Activated CD4-positive, alpha-beta T cell treated with anti-CD3 and anti-CD28 coated beads, Interleukin-2, amount 50 U/mL, for 1 hour (primary cell): ENCODE measurements around the gene NDUFS1.
"Not testable (repeated sequence)": the region's sequence is repeated elsewhere in the genome, so short reads cannot be mapped to it uniquely, and the experiment has no call there.

Experiments used
- DNase-seq: peaks from one replicate; pipeline ENCODE4 v3.0.0-alpha.2; 2020

The NDUFS1 gene

GRCh38 chr2:206095536-206096332 is 63.5 kb downstream of the NDUFS1 start:
- no peak for DNase-seq

- DNase-seq, result no peak
Measured at GRCh38 chr2:206092297-206092696, 66.9 kb downstream of the NDUFS1 start.

GRCh38 chr2:206088248-206088647 is 71.0 kb downstream of the NDUFS1 start:
- DNase-seq, result no peak

GRCh38 chr2:206086716-206087350 is 72.4 kb downstream of the NDUFS1 start:
- DNase-seq, result no peak

- DNase-seq, result peak; percentile 72
Measured at GRCh38 chr2:206085742-206086445, 73.3 kb downstream of the NDUFS1 start, which contains the start of gene INO80D. Gene INO80D (minus strand): TSS chr2:206086174. CDS start chr2:206063016, 23,158 bp downstream.

GRCh38 chr2:206084870-206085741 is 74.1 kb downstream of the NDUFS1 start:
- peak; percentile 32 for DNase-seq

GRCh38 chr2:206084439-206084869 is 74.8 kb downstream of the NDUFS1 start:
- no peak for DNase-seq

GRCh38 chr2:206083602-206084438 is 75.4 kb downstream of the NDUFS1 start:
- peak; percentile 10 for DNase-seq

- DNase-seq, result no peak
Measured at GRCh38 chr2:206082298-206082843, 76.9 kb downstream of the NDUFS1 start.

GRCh38 chr2:206080927-206081326 is 78.3 kb downstream of the NDUFS1 start:
- no peak for DNase-seq

- no peak for DNase-seq
Measured at GRCh38 chr2:206079699-206080465, 79.4 kb downstream of the NDUFS1 start.

GRCh38 chr2:206077879-206078278 is 81.4 kb downstream of the NDUFS1 start:
- DNase-seq, result not testable (repeated sequence)

- DNase-seq, result no peak
Measured at GRCh38 chr2:206075113-206075512, 84.1 kb downstream of the NDUFS1 start.

- no peak for DNase-seq
Measured at GRCh38 chr2:206071807-206072206, 87.4 kb downstream of the NDUFS1 start.

- no peak for DNase-seq
Measured at GRCh38 chr2:206069417-206069816, 89.8 kb downstream of the NDUFS1 start.

- no peak for DNase-seq
Measured at GRCh38 chr2:206068207-206068606, 91.0 kb downstream of the NDUFS1 start.
